ENCODE data around the gene TWIST2.

Gene TWIST2

GRCh38 chr2:238847841-238848690 is at the start of gene TWIST2:
Gene TWIST2 (plus strand): TSS chr2:238848085. CDS start chr2:238848216, 131 bp downstream.
- DNase-seq (ENCODE audit: low read depth, low spot score), result no peak

GRCh38 chr2:238801791-238802190 is 46.1 kb upstream of the TWIST2 start:
- DNase-seq (ENCODE audit: low read depth, low spot score), result no peak

GRCh38 chr2:238802957-238803356 is 44.9 kb upstream of the TWIST2 start:
- DNase-seq (ENCODE audit: low read depth, low spot score), result no peak

- no peak for DNase-seq (ENCODE audit: low read depth, low spot score)
These were observed 43.7 kb upstream of the TWIST2 start for GRCh38 chr2:238803996-238804870.

- no peak for DNase-seq (ENCODE audit: low read depth, low spot score)
These were observed 39.1 kb upstream of the TWIST2 start for GRCh38 chr2:238808761-238809160.

GRCh38 chr2:238810321-238810720 is 37.6 kb upstream of the TWIST2 start:
- no peak for DNase-seq (ENCODE audit: low read depth, low spot score)

- DNase-seq (ENCODE audit: low read depth, low spot score), result no peak
These were observed 36.6 kb upstream of the TWIST2 start for GRCh38 chr2:238811293-238811692.

- DNase-seq (ENCODE audit: low read depth, low spot score), result no peak
These were observed 36.1 kb upstream of the TWIST2 start for GRCh38 chr2:238811759-238812158.

- no peak for DNase-seq (ENCODE audit: low read depth, low spot score)
These were observed 34.8 kb upstream of the TWIST2 start for GRCh38 chr2:238813109-238813508.

- no peak for DNase-seq (ENCODE audit: low read depth, low spot score)
These were observed 33.1 kb upstream of the TWIST2 start for GRCh38 chr2:238814815-238815214.

GRCh38 chr2:238816291-238816690 is 31.6 kb upstream of the TWIST2 start:
- DNase-seq (ENCODE audit: low read depth, low spot score), result no peak

GRCh38 chr2:238817382-238817781 is 30.5 kb upstream of the TWIST2 start:
- DNase-seq (ENCODE audit: low read depth, low spot score), result no peak

GRCh38 chr2:238817891-238818290 is 30.0 kb upstream of the TWIST2 start:
- DNase-seq (ENCODE audit: low read depth, low spot score), result no peak

GRCh38 chr2:238818561-238818960 is 29.3 kb upstream of the TWIST2 start:
- no peak for DNase-seq (ENCODE audit: low read depth, low spot score)

GRCh38 chr2:238820197-238820596 is 27.7 kb upstream of the TWIST2 start:
- no peak for DNase-seq (ENCODE audit: low read depth, low spot score)

- no peak for DNase-seq (ENCODE audit: low read depth, low spot score)
These were observed 27.0 kb upstream of the TWIST2 start for GRCh38 chr2:238820916-238821315.

GRCh38 chr2:238821391-238821790 is 26.5 kb upstream of the TWIST2 start:
- DNase-seq (ENCODE audit: low read depth, low spot score), result no peak

GRCh38 chr2:238821944-238822670 is 25.8 kb upstream of the TWIST2 start:
- no peak for DNase-seq (ENCODE audit: low read depth, low spot score)

GRCh38 chr2:238822955-238823354 is 24.9 kb upstream of the TWIST2 start:
- DNase-seq (ENCODE audit: low read depth, low spot score), result no peak

- no peak for DNase-seq (ENCODE audit: low read depth, low spot score)
These were observed 16.7 kb upstream of the TWIST2 start for GRCh38 chr2:238831177-238831576.

GRCh38 chr2:238834982-238835381 is 12.9 kb upstream of the TWIST2 start:
- no peak for DNase-seq (ENCODE audit: low read depth, low spot score)

- DNase-seq (ENCODE audit: low read depth, low spot score), result no peak
These were observed 12.1 kb upstream of the TWIST2 start for GRCh38 chr2:238835726-238836301.
